GM18870 (cell line): ENCODE measurements around the gene TMEM134.

ENCODE experiments used
- ATAC-seq: cut with Tn5 transposase; IDR thresholded peaks from one replicate; pipeline ENCODE4 v1.9.1; 2021; ENCODE audit warnings: moderate library complexity; ENCODE audit not compliant: unreplicated experiment

The TMEM134 gene

DNA sequence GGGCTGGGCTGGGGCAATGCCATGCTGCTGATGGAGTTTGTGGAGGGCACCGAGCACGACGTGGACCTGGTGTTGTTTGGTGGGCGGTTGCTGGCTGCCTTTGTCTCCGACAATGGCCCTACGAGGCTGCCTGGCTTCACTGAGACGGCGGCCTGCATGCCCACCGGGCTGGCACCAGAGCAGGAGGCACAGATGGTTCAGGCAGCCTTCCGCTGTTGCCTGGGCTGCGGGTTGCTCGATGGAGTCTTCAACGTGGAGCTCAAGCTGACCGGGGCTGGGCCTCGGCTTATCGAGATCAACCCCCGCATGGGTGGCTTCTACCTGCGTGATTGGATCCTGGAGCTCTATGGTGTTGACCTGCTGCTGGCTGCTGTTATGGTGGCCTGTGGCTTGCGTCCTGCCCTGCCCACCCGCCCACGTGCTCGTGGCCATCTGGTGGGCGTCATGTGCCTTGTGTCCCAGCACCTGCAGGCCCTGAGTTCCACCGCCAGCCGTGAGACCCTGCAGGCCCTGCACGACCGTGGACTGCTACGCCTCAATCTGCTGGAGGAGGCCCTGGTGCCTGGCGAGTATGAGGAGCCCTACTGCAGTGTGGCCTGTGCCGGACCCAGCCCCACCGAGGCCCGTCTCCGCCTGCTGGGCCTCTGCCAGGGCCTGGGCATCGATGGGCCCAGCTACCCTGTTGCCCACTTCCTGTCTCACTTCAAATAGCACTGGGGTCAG lies 45.0 kb downstream of the TMEM134 start:
- no peak for ATAC-seq

DNA sequence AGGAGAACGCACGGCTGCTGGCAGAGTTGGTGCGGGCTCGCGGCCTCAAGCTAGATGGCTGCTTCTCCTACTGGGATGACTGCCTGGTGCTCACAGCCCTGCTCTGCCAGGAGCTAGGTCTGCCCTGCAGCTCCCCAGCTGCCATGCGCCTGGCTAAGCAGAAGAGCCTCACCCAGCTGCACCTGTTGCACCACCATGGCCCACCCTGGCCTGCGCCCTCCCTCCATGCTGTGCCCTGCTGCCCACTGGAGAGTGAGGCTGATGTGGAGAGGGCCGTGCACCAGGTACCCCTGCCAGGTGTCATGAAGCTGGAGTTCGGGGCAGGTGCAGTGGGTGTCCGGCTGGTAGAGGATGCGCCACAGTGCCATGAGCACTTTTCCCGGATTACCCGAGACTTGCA lies 45.6 kb downstream of the TMEM134 start:
- no peak for ATAC-seq

DNA sequence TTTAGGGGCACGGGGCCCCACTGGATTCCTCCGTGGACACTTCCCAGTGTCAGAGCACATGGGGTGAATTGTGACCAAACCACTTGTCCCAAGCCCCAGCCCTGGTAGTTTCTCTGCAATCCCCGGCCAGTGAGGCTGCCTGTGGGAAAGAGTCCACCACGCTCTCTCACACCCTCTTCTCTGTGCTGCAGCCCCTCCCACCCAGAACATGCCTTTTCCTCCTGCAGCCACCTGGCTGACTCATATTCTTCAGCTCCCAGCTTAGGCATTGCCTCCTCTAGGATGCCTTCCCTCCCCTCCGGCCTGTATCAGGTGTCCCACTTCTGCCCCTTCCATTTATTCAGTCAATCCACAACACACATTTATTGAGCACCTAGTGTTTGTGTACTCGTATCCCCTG lies 46.2 kb downstream of the TMEM134 start:
- ATAC-seq = no peak

DNA sequence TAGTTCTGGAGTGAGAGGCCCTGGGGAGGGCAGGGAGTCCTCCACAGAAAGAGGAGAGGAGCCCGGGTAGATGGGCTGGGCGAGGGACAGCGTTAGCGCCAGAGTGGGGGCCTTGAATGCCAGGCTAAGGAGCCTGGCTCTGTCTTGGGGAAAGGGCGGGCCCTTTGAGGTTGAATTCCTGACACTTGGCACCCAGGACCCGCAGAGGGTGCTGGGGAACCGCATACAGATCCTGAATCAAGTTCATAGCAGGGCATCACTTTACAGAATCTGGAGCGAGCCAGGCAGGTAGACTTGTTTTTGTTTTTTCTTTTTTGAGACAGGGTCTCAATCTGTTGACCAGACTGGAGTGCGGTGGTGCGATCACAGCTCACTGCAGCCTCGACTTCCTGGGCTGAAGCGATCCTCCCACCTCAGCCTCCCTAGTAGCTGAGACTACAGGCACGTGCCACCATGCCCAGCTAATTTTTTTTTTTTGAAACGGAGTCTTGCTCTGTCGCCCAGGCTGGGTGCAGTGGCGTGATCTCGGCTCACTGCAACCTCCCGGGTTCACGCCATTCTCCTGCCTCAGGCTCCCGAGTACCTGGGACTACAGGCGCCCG lies 47.5 kb downstream of the TMEM134 start:
- peak; percentile 4 for ATAC-seq

DNA sequence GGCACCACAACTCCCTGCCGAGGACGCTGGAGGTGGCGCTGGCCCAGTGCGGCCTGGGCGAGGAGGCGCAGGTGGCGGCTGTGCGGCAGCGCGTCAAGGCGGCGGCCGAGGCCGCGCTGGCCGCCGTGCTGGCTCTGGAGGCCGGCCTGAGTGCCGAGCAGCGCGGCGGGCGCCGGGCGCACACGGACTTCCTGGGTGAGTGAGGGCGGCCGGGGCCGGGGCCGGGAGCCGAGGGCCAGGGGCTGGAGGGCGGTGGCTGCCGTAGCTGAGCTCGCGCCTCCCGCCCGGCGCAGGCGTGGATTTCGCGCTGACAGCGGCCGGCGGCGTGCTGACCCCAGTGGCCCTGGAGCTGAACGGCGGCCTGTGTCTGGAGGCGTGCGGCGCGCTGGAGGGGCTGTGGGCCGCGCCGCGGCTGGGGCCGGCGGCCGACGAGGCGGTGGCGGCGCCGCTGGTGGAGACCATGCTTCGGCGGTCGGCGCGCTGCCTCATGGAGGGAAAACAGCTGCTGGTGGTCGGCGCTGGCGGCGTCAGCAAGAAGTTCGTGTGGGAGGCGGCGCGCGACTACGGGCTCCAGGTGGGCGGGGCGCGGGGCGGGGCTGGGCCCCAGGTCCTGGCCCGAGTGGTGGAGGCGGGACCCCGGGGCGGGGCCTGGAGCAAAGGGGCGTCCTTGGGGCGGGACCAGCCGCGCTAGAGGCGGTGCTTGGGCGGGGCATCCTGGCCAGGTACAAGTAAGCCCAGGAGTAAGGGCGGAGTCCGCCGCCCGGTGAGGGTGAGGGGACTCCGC lies 48.2 kb downstream of the TMEM134 start:
- ATAC-seq = peak; percentile 45

DNA sequence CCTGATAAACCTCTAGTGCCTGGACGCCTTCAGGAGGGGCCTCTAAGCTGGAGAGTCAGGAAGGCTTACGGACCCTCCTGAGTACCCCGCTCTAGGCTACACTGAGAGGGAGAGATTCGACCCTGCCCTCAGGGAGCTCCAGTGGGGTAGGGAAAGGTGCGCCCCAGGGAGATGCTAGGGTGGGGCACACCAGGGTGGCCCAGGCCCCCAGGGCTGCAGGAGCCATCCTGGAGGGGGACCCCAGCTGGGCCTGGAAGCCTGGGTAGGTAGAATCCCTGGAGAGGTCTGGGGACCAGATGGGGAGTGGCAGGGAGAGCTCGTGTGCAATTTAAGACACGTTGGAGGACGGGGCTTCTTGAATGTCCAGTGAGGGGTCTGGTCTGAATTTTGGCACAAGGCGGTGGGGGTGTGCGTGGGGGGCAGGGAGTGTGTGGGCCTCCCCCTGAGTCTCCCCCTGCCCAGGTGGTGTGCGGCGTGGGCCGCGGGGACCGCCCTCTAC lies 48.9 kb downstream of the TMEM134 start:
- ATAC-seq = no peak

DNA sequence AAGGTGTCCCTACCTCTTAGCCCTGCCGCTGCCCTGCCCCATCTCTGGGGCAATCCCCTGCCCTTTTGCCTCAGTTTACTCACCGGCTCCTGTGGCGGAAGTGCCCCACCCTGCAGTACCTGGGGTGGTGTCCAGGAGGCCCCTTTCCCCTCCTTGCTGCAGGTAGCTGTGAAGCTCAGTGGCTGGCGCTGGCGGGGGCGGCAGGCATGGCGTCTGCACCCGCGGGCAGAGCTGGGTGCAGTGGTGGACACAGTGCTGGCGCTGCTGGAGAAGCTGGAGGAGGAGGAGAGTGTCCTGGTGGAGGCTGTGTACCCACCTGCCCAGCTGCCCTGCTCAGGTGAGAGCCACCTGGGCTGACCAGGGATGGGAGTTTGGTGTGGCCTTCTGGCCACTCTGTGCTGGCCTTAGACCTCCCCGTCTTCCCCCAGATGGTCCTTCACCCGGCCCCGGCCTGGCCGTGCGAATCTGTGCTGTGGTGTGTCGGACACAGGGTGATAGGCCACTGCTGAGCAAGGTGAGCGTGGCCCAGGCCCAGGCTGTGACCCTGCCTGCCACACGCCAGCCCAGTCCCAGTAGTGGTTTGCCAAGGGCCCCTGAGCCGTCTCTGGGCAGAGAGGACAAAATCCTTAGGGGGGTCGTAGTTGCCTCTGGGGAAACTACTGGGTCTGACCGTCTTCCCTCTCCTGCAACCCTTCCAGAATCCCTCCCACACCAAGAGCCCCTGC lies 49.6 kb downstream of the TMEM134 start:
- no peak for ATAC-seq

DNA sequence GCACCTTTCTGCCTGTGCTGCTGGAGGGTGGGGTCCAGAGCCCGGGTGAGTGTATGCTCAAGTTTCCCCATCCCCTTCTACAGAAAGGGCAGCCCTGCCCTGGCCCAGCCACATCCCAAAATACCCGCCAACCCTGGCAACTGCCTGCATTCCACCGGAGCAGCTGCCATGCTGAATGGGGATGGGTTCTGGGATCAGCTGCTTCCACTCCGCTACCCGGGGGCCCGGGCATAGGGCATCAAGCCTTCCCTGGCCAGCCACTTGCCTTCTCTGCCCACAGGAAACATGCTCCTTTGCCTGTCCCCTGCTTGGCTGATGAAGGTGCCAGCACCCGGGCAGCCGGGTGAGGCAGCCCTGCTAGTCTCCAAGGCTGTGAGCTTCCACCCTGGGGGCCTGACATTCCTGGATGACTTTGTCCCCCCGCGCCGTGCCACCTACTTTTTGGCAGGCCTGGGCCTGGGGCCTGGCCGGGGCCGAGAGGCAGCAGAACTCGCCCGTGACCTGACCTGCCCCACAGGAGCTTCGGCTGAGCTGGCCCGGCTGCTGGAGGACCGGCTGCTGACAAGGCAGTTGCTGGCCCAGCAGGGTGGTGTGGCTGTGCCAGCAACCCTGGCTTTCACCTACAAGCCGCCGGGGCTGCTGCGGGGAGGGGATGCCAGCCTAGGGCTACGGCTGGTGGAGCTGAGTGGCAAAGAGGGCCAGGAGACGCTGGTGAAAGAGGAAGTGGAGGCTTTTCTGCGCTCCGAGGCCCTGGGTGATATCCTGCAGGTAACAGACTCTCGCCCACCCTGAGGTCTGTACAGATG lies 50.4 kb downstream of the TMEM134 start:
- ATAC-seq = no peak

DNA sequence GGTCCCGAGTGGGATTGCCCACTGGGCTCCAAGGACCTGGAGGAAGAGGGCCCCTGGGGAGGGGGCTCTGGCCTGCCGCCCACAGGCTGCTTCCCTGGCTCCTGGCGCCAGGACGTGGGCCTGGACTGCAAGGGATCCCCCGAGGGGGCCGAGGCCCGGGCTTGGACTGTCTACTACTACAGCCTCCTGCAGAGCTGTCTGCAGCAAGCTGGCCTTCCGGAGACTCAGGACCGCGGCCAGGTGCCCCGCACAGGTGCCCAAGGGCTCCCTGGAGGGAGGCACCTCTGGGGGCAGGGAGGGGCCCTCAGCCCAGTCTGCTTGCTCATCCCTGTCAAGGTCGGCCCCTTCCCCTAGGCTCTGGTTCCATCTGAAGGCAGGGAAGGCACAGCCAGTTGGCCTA lies 51.6 kb downstream of the TMEM134 start:
- no peak for ATAC-seq

DNA sequence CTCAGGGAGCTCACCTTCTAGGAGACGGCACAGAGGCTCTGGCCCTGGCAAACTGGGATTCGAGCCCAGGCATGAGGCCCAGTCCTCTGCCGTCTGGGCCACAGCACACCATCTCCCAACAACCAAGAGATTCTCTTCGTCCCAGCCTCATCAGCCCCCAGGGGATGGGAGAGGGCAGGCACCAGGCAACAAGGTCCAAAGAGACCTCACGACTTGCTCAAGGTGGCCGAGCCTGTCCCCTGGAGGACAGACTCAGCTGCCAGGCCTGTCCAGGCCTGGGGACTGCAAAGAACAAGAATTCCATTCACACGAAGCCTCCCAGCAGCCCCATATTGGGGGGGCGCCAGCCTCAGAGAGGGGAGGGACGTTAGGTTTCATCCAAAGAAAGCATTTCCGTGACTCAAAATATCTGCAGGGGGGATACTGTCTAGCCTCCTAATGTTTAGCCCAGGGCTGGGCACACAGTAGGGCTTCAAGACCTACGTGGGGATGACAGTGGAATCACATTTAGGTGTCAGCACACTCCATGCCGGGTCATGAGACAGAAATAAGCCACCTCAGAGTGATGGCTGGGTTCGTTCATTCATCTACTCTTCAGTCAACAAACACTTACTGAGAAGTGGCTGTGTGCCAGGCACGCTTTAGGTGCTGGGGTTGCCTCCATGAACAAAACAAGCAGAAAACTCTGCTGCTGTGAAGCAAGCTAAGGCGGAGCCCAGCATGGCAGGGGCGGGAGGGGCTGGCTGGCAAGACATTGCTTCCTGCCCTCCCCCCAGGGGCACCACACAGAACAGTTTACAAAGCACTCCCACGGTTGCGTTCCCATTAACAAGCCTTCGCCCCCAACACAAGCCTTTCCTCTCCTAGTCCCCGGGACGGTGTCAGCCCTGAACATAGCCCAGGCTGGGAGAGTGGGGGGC lies 52.4 kb downstream of the TMEM134 start:
- ATAC-seq = no peak

DNA sequence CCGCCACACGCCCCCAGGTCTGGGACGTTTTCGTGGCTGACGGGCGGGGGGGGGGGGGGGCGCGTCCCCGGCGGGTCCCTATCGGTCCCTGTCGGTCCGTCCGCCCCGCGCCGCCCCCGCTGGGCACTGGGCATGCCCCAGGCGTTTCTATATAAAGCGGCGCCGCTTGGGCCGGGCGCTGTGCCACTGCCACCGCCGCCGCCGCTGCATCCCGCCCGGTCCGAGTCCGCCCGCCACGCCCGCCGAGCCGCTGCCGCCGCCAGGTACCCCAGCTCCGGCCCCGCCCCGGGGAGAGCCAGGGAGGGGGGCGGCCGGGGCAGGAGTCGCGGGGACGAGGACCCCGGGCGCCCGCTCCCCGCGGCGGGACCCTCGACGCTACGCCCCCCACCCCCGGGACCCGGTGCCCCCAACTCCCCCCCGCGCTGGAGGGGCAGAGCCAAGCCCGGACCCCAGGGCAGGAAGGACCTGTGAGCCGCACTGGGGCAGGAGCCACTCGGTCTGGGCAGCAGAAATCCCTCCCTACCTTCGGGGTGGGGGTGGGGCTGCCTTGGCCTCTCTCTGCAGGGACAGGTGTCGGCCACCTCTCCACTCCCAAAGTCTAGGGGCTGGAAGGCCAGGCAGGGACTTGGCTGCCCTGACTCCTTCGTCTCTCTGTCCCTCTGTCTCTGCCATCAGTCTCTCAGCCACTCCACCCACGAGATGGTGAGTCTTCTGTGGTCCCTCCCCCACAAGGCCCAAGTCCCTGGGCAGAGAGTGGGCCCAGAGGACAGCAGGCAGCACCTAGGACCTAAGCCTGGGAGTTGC lies 53.3 kb downstream of the TMEM134 start, which contains the start of gene CARNS1:
Gene CARNS1, plus strand, starts transcription at position 178 of the 804 bp plus-strand sequence. Its CDS starts 522 bp downstream, at position 700.
- no peak for ATAC-seq

DNA sequence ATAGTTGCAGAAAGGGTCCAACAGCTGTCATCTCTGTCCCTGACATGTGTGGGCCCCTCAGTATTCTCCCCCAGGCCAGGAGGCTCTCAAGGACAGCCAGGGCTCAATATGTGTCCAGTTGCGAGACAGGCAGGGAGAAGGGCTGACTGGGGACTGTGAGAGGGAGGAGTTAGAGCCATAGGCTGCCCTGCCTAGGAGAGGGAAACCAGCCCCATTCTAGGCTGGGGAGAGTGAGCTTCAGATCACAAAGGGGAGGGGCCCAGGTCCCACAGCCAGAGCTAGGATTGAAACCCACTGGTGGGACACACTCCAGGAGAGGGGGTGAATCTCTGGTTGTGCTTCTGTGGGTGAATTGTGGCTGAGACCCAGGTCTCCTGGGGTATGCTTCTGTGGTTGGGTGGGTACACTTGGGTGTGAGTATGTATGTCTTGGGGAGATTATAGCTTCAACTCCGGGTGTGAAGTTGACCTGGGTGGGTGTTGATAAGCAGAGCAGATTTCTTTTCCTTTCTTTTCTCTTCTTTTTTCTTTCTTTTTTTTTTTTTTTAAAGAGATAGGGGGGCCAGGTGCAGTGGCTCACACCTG lies 55.7 kb downstream of the TMEM134 start:
- ATAC-seq = no peak

DNA sequence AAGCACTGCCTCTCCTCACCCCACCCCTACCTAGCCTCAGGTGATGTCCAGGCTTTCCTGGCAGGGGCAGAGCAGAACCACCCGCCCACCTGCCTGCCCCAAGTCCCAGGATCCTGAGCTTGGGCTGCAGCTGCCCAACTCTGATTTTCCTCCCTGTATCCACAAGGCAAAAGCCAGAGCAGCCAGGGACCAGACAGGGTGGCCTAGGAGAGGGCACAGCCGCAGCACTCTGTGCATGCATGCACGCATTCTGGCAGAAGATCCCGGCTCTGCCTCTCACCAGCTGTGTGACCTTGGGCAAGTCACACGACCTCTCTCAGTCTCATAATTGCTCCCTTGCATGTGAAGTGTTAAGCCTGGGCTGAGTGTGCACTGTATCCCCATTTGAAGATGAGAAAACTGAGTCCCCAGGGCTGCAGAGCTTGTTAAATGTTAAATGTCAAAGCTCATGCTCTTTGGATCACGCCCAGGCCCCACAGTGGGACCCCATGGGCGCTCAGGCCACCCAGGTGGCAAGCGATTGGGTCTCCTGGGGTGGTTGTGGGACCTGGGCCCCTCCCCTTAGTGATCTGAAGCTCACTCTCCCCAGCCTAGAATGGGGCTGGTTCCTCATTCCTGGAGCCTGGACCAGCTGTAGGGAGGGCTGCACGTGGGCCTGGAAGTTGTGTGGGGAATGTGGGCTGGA lies 56.4 kb downstream of the TMEM134 start:
- ATAC-seq = no peak

DNA sequence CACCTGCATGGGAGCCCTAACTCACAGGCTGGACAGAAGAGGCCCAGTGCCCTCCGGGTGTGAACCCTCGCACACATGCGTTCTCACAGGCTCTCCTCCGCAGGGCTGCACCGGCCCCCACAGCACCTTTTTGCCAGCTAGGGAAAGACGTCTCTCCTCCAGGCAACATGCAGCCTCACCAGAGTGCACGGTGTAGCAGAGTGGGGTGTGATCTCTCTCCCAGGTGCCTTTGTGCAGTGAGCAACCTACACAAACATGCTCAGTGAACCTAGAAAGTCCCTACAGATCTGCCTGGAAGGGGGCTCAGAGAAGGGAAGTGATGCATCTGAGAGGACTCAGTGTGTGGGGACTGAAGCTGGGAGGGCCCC lies 57.3 kb downstream of the TMEM134 start:
- ATAC-seq = no peak
